ENCODE measurements around the gene COA7. TPM values are rescaled to one million over a fixed set of nuclear protein-coding genes. Genes with fewer than 3 reads are reported as not detected.
A peak's percentile ranks its signal among the peaks of the same experiment; 100 is the strongest.
"Not testable (repeated sequence)": the region's sequence is repeated elsewhere in the genome, so short reads cannot be mapped to it uniquely, and the experiment has no call there.

The COA7 gene
- total RNA-seq, 8 experiments from 2014 or later: 16.3 to 27.6 (median 20.9) TPM

DNA sequence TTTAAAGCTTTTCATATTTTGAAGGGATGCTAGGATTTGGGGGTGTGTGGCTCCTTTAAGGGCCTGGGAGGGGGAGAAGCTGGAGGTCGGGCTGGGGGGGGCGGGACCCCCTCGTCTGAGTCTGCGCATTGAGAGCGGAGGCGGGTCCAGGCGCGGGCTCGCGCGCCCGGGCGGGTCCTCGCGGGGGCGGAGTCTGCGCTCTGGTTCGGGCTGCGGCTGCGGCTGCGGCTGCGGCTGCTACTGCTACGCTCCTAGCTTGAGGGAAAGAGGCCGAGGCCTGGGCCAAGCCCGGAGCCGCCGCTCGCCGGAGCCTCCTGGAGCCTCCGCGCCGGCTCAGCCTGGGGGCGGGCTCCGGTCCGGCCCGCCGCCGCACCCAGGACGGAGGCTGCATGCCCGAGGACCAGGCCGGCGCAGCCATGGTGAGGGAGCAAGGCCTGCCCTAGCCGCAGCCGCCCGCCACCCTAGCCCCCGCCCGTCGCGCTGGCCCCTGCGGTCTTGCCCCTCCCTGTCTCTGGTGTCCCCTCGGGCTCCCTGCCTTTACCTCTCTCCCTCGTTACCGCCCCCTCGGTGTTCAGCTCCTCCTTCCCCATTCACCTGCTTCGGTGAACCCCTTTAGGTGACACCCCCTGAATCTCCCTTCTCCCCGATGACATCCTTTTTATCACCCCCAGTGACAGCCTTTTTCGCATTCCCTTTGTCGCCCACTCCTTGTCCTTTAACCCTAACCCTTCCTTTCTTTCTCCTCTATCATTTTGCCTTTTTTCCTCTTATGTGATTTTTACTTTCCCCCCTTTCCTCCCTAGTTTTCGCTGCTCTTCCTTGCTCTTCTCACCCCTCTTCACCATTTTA lies 28.3 kb upstream of the COA7 start, which contains the start of gene ZYG11B:
ZYG11B (plus strand) TSS at position 189 of the 849 bp plus-strand sequence; CDS start at position 390, 201 bp downstream.
- Histone ChIP-seq H3K27ac (peak within 1 kb of the TSS; percentile 89 to 94), H3K4me1 (replicated peaks in 1 of 2) (peaks cover 12% of the 10 kb centered on the region in 2 donors), H3K4me3 (peak within 1 kb of the TSS; percentile 68 to 94 (median 78))
- 0 to 20% (median 1%) methylated on average over 3 to 7 of the region's 59 CpGs; no CpG with 5 or more reads in 2 of the 10 experiments for WGBS, 10 experiments
- in situ Hi-C loops (cut with MboI; ENCODE audit: low pct_unique_long_range_greater_than_20kb in 2 of 9, low sequenced_read_pairs in 9 of 9, unreplicated experiment in 9 of 9): loop anchor here in 1 of 9 experiments (25.0 kb wide), 1 partner anchor 461 kb away; the partner anchor contains the start of gene CPT2
- ATAC-seq (replicated peaks in 6 of 8): peak; percentile 95 to 98 (median 97)

DNA sequence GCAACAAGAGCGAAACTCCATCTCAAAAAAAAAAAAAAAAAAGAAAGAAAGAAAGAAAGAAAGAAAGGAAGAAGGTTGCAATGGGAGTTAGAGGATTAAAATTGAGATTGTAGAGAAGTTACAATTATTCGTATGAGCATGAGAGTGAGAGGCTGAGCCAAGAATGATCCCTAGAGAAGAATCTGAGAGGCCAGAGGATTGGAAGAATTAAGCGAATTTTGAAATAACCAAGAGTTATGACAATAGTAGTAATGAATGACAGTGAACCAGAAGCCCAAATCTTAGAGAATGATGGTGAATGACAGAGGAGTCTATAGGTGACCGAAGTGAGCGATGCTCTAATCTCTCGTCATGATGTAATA lies 27.7 kb upstream of the COA7 start:
- peak overlapping the region in 1 of 2 donors; percentile 35 for H3K27ac ChIP-seq
- in situ Hi-C loops (cut with MboI; ENCODE audit: low pct_unique_long_range_greater_than_20kb in 2 of 9, low sequenced_read_pairs in 9 of 9, unreplicated experiment in 9 of 9): loop anchor here in 1 of 9 experiments (25.0 kb wide), 1 partner anchor 461 kb away; the partner anchor contains the start of gene CPT2
- peak overlapping the region; percentile 68 to 94 (median 78) for H3K4me3 ChIP-seq
- no peak for ATAC-seq (replicated peaks in 6 of 8)
- peaks cover 12% of the 10 kb centered on the region in 2 donors for H3K4me1 ChIP-seq (replicated peaks in 1 of 2)
- 2 to 53% (median 20%) methylated on average over 1 to 6 of the region's 6 CpGs for whole genome bisulfite sequencing, 10 experiments

DNA sequence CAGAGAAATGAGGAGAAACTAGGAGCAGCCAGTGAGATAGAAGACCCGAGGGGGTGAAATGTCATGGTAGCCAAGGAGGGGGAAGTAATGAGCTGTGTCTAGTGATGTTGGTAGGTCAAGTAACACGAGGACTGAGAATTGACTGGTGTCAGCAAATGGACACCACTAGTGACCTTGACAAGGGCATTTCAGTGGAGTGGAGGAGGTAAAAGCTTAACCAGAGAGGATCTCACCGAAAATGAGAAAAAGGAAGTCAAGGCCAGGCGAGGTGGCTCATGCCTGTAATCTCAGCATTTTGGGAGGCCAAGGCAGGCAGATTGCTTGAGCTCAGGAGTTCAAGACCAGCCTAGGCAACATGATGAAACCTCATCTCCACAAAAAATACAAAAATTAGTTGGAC lies 25.1 kb upstream of the COA7 start:
- WGBS, 10 experiments: 14 to 97% (median 79%) methylated on average over 1 to 4 of the region's 4 CpGs; no CpG with 5 or more reads in 1 of the 10 experiments
- in situ Hi-C loops (cut with MboI; ENCODE audit: low pct_unique_long_range_greater_than_20kb in 2 of 9, low sequenced_read_pairs in 9 of 9, unreplicated experiment in 9 of 9): loop anchor here in 1 of 9 experiments (25.0 kb wide), 2 partner anchors 189 to 464 kb away; partner anchors contain the start of genes CPT2 and ECHDC2
- no peak overlapping the region for H3K27ac ChIP-seq
- no peak overlapping the region for H3K4me3 ChIP-seq
- ATAC-seq (replicated peaks in 6 of 8): no peak
- H3K4me1 ChIP-seq (replicated peaks in 1 of 2): peaks cover 11% of the 10 kb centered on the region in 2 donors

DNA sequence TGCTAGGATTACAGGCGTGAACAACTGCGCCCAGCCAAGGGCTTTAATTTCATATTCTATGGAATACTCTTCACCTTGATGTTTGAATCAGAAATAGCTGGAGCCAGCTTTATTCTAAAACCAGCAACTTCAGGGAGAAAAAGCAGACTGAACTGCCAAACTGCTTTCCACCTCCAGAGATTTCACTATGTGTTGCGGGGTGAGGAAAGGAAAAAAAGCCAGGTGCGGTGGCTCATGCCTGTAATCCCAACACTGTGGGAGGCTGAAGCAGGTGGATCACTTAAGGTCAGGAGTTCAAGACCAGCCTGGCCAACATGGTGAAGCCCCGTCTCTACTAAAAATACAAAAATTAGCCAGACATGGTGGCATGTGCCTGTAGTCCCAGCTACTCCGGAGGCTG lies 17.1 kb upstream of the COA7 start:
- H3K4me3 ChIP-seq; H3K27ac ChIP-seq; ATAC-seq (replicated peaks in 6 of 8); H3K4me1 ChIP-seq (replicated peaks in 1 of 2): not testable (repeated sequence)
- in situ Hi-C loops (cut with MboI; ENCODE audit: low pct_unique_long_range_greater_than_20kb in 2 of 9, low sequenced_read_pairs in 9 of 9, unreplicated experiment in 9 of 9): loop anchor here in 1 of 9 experiments (25.0 kb wide), 2 partner anchors 197 to 472 kb away; partner anchors contain the start of genes CPT2 and ECHDC2
- 84 to 100% (median 94%) methylated on average over 2 to 6 of the region's 6 CpGs for WGBS, 10 experiments

DNA sequence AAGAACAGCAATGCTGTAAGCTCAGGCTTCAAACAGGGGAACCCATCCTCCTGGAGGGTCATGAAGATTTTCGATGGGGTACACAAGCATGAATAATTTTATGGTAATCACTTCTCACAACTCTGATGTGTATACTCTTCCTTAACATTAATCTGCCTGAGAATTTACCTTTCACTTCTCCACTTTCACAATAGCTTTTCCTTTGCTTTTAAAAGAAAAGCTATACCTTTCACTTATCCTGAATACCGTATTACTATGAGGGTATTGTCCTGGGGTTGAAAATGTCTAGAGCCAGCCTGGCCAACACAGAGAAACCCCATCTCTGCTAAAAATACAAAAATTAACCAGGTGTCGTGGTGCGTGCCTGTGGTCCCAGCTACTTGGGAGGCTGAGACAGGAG lies 15.4 kb upstream of the COA7 start:
- WGBS, 10 experiments: 38 to 100% (median 80%) methylated on average over 1 to 4 of the region's 4 CpGs; no CpG with 5 or more reads in 1 of the 10 experiments

DNA sequence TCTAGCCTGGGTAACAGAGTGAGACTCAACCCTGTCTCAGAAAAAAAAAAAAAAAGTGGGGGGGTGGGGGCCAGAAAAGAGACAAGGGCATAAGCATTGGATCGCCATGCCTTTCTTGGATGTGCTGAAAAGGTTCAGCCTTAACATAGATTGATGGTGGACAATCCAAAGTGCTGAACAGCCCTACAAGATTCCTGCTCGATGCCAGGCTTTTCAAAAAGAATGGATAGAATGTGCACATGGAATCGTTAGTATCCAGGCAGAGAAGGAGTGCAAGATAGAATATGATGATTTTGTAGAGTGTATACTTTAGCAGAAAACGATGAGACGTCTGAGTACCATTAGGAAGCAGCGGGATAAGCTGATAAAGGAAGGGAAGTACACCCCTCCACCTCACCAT lies 10.9 kb upstream of the COA7 start:
- H3K4me3 ChIP-seq: no peak overlapping the region
- ATAC-seq (replicated peaks in 6 of 8): no peak
- peaks cover 0 to 8% of the 10 kb centered on the region in 2 donors for H3K4me1 ChIP-seq (replicated peaks in 1 of 2)
- WGBS, 10 experiments: 27 to 81% (median 60%) methylated on average over 1 to 6 of the region's 6 CpGs; no CpG with 5 or more reads in 1 of the 10 experiments
- in situ Hi-C loops (cut with MboI; ENCODE audit: low pct_unique_long_range_greater_than_20kb in 2 of 9, low sequenced_read_pairs in 9 of 9, unreplicated experiment in 9 of 9): loop anchor here in 1 of 9 experiments (25.0 kb wide), 2 partner anchors 203 to 478 kb away; partner anchors contain the start of genes CPT2 and ECHDC2
- H3K27ac ChIP-seq: no peak overlapping the region

More for the DNA sequence above, 15.4 kb upstream of the COA7 start:
- in situ Hi-C loops (cut with MboI; ENCODE audit: low pct_unique_long_range_greater_than_20kb in 2 of 9, low sequenced_read_pairs in 9 of 9, unreplicated experiment in 9 of 9): loop anchor here in 1 of 9 experiments (25.0 kb wide), 2 partner anchors 199 to 474 kb away; partner anchors contain the start of genes CPT2 and ECHDC2
- Histone ChIP-seq H3K4me3 (no peak overlapping the region), H3K4me1 (replicated peaks in 1 of 2) (peaks cover 0 to 8% of the 10 kb centered on the region in 2 donors), H3K27ac (no peak overlapping the region)
- no peak for ATAC-seq (replicated peaks in 6 of 8)

DNA sequence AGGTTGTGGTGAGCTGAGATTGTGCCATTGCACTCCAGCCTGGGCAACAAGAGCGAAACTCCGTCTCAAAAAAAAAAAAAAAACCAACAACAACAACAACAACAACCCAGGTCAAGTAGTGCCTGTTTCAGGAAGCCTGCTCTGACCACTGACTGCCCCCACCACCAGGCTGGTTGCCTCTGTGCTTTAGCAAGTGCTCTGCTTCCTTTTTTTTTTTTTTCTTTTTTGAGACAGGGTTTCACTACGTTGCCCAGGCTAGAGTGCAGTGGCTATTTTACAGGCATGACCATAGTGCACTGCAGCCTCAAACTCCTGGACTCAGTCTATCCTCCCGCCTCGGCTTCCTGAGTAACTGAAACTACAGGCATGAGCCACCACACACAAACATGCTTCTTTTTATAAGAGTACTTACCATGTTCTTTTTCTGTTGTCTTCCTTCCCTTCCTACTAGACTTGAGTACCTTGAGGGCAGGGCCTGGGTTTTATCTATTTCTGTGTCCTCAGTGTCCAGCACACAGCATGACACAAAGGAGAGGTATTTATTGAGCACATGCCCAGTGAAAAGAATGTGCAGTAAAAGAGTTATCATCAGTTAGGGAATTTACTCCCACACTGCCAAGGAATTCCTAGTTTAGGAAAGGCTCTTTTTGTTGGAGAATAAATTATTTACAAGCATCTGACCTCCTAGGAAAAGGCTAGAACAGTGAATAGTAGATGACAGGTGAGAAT lies 9.9 kb upstream of the COA7 start:
- Histone ChIP-seq H3K4me1 (replicated peaks in 1 of 2) (peaks cover 7 to 15% of the 10 kb centered on the region in 2 donors), H3K27ac (no peak overlapping the region), H3K4me3 (no peak overlapping the region)
- 0 to 92% (median 80%) methylated on average over 1 to 5 of the region's 5 CpGs; no CpG with 5 or more reads in 3 of the 10 experiments for WGBS, 10 experiments
- in situ Hi-C loops (cut with MboI; ENCODE audit: low pct_unique_long_range_greater_than_20kb in 2 of 9, low sequenced_read_pairs in 9 of 9, unreplicated experiment in 9 of 9): loop anchor here in 1 of 9 experiments (25.0 kb wide), 2 partner anchors 204 to 479 kb away; partner anchors contain the start of genes CPT2 and ECHDC2
- ATAC-seq (replicated peaks in 6 of 8): peak in 1 of 8 experiments; percentile 17

DNA sequence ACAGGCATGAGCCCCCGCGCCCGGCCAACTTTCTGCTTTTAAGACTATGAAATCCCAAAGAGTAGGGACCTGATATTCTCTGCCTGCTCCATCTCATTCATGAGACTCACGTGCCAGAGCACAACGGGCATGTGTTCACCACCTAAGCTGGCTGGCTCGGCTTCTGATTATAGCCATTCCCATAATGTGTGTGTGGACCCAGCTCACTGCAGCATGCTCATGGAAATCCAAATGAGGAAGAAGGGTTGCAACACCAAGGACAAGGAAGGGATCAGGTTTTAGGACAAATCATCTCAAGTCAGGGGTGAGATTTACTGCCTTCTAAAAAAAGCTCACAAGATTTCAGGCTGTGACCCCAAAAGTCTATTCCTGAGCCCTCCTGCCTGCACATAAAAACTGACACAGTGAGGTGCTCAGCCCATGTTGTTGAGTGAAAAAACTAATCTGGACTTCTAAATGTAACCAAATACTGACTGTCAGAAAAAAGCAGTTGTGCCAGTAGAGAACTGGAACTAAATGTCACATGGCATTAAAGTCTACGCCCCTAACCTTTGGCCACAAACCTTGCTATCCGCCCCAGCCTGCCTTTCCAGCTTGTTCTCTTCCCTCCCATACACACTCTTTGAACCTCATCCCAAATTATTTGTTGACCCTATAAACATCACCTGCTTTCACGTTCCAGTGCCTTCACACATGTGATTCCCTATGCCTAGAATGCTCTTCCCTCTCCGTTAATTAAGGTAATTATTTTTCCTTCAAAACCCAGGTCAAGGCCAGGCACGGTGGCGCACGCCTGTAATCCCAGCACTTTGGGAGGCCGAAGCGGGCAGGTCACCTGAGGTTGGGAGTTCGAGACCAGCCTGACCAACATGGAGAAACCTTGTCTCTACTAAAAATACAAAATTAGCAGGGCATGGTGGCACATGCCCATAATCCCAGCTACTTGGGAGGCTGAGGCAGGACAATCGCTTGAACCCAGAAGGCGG lies 9.1 kb upstream of the COA7 start:
- Histone ChIP-seq H3K4me3 (no peak overlapping the region), H3K4me1 (replicated peaks in 1 of 2) (peaks cover 7 to 15% of the 10 kb centered on the region in 2 donors), H3K27ac (no peak overlapping the region)
- 33 to 94% (median 87%) methylated on average over 1 to 15 of the region's 18 CpGs; no CpG with 5 or more reads in 1 of the 10 experiments for WGBS, 10 experiments
- in situ Hi-C loops (cut with MboI; ENCODE audit: low pct_unique_long_range_greater_than_20kb in 2 of 9, low sequenced_read_pairs in 9 of 9, unreplicated experiment in 9 of 9): loop anchor here in 1 of 9 experiments (25.0 kb wide), 2 partner anchors 205 to 480 kb away; partner anchors contain the start of genes CPT2 and ECHDC2
- ATAC-seq (replicated peaks in 6 of 8): no peak

DNA sequence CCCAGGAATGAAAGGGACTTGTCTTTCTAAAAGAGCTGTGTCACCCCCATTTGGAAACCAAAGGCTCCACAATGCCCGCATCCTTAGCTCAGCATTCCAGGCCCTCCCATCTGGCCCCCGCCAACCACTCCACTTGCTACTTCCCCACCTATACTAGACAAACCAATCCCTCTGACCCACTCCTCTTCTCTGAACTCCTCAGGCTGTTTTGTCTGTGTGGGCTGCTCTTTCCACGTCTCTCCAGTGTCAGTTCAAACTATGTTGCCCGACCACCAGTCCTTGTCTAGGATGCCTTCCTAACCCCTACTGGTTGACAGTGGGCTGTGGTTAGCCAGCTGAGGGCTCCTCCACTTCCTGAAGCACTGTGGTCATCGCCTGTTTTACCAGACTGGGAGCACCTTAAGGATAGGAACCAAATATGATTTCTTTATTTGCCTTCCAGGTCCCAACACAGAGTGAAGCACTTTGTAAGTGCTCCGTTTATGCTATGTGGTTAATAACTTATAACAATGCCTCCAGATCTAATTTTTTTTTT lies 8.1 kb upstream of the COA7 start:
- peaks cover 7 to 15% of the 10 kb centered on the region in 2 donors for H3K4me1 ChIP-seq (replicated peaks in 1 of 2)
- 42 to 100% (median 91%) methylated on average over 1 to 4 of the region's 6 CpGs; no CpG with 5 or more reads in 4 of the 10 experiments for WGBS, 10 experiments
- in situ Hi-C loops (cut with MboI; ENCODE audit: low pct_unique_long_range_greater_than_20kb in 2 of 9, low sequenced_read_pairs in 9 of 9, unreplicated experiment in 9 of 9): loop anchor here in 1 of 9 experiments (25.0 kb wide), 2 partner anchors 206 to 481 kb away; partner anchors contain the start of genes CPT2 and ECHDC2
- no peak overlapping the region for H3K27ac ChIP-seq
- ATAC-seq (replicated peaks in 6 of 8): no peak
- H3K4me3 ChIP-seq: no peak overlapping the region

DNA sequence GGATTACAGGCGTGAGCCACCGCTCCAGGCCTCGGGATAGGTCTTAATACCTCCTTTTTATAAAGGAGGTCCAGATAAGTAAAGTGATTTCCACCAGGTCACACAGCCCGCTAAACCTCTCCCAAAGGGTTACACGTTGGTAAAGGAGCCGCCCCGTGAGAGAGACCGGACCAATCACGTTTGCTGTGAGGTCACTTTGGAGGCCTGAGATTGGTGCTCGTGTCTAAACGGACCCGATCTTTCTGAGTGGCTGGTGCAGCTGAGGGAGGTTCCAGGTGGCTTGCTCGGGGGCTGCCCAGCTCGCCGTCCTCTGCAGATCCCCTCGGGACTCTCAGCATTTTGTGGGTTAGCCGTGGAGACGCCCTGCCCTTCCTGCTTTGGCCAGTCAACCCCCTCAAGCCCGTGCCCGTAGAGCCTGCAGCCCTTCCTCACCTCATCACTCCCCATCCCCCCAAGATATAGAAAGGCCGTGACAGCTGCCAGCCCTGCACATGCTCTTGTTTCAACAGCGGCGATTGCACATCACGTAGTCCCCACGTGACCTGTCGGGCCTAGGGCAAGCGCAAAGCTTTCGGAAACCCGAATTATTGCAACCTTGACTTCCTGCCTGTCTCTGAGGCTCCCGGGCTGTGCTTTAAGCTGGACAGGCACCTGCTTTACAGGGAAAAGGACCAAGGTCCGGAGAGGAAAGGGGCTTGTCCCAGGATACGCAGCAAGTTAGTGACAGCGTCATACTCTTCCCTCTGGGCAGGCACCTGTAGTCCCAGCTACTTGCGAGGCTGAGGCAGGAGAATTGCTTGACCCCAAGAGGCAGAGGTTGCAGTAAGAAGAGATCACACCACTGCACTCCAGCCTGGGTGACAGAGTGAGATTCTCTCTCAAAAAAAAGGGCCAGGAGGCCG lies 5.0 kb upstream of the COA7 start:
- peaks cover 10 to 12% of the 10 kb centered on the region in 2 donors for H3K4me1 ChIP-seq (replicated peaks in 1 of 2)
- in situ Hi-C loops (cut with MboI; ENCODE audit: low pct_unique_long_range_greater_than_20kb in 2 of 9, low sequenced_read_pairs in 9 of 9, unreplicated experiment in 9 of 9): loop anchor here in 1 of 9 experiments (25.0 kb wide), 2 partner anchors 209 to 484 kb away; partner anchors contain the start of genes CPT2 and ECHDC2
- H3K4me3 ChIP-seq: peak overlapping the region; percentile 24 to 38 (median 32)
- H3K27ac ChIP-seq: peak overlapping the region; percentile 78 to 80
- ATAC-seq (replicated peaks in 6 of 8): peak; percentile 82 to 91 (median 88)
- 7 to 24% (median 16%) methylated on average over 1 to 26 of the region's 35 CpGs; no CpG with 5 or more reads in 2 of the 10 experiments for WGBS, 10 experiments
